Vagina (tissue), 2 donors: ENCODE data around the gene STIL.

Source experiments
- POLR2A ChIP-seq, 2 donors: fragments of 450-650 bp; IDR thresholded peaks; one replicate each; pipeline ENCODE4 v1.6.1; 2017; ENCODE audit warnings: antibody characterized with exemption in 2 of 2, mild to moderate bottlenecking in 2 of 2, moderate library complexity in 2 of 2
- POLR2AphosphoS5 ChIP-seq, 2 donors: sonication (generic); formaldehyde crosslinking; IDR thresholded peaks; one replicate each; pipeline ENCODE4 v1.9.0; 2017; ENCODE audit warnings: antibody characterized with exemption in 2 of 2, mild to moderate bottlenecking in 2 of 2, low read depth in 1 of 2; ENCODE audit not compliant: insufficient read depth in 1 of 2

DNA sequence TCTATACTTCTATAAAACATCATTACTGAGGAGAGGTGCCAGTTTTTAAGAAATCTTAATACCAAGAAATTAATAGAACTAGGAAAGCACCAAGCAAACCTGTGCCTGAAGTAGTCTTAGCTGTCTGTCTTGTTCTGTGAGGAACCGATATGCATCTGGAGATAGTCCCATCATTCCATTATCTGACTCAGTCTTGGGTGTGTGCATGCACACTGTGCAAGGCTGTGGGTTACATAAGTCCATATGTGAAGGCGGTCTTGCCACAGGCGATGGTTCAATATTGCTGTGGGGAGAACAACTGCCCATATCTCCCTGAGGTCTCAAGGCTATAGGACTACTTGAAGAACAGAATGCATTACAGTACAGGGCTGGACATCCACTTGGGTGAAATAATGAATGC is 33.8 kb downstream of the STIL start:
- TF ChIP-seq POLR2AphosphoS5 (IDR thresholded peaks at IDR 0.05; ENCODE audit: insufficient read depth in 1 of 2, low read depth in 1 of 2), result no peak
- no peak for TF ChIP-seq POLR2A (IDR thresholded peaks at IDR 0.05)
